ENCODE results near the gene DKK1. TPM values are rescaled to one million over a fixed set of nuclear protein-coding genes. Genes with fewer than 3 reads are reported as not detected.

DKK1 gene
- total RNA-seq, 1 donor from 2014 or later, result 6.1 TPM

DNA sequence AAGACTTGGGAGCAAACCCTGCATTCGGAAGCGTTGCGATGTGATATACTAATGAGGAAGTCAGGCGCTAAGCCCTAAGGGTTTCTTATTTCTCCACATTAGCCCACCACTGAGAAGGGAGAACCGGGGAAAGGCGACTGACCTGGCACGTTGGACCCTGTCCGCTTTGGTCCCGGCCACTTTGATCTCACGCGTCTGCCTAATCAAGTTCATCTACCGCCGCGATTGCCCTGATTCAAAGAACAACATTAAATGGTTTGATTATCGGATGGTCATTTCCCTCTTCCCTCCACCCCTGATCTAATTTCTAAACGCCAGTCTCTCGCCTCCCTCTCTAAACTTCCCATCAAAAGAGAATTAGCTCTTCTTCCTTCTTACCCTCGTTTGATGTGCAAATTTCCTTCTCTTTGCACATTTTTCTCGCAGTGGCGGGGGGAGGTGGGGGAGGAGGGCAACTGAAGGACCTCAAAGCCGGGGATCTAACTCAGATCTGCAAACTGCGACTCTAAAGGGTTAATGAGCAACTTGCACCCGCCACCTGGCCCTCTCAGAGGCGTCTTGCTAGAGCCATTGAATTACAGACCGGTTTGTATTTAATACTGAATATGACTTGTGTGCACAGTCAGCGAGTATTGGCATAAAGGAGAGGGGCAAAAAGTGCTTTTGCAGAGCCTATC is 687 bp upstream of the DKK1 start:
- no peak for DNase-seq (ENCODE audit: low read depth)
- Histone ChIP-seq H3K36me3 (ENCODE audit: control insufficient read depth, insufficient read depth, low read length) (no peaks in the 10 kb centered on the region), H3K27me3 (ENCODE audit: control insufficient read depth, insufficient read depth, low read length) (no peaks in the 10 kb centered on the region), H3K4me3 (ENCODE audit: low read depth, low read length) (peak overlapping the region; percentile 53)
- TF ChIP-seq, protein P1, sequence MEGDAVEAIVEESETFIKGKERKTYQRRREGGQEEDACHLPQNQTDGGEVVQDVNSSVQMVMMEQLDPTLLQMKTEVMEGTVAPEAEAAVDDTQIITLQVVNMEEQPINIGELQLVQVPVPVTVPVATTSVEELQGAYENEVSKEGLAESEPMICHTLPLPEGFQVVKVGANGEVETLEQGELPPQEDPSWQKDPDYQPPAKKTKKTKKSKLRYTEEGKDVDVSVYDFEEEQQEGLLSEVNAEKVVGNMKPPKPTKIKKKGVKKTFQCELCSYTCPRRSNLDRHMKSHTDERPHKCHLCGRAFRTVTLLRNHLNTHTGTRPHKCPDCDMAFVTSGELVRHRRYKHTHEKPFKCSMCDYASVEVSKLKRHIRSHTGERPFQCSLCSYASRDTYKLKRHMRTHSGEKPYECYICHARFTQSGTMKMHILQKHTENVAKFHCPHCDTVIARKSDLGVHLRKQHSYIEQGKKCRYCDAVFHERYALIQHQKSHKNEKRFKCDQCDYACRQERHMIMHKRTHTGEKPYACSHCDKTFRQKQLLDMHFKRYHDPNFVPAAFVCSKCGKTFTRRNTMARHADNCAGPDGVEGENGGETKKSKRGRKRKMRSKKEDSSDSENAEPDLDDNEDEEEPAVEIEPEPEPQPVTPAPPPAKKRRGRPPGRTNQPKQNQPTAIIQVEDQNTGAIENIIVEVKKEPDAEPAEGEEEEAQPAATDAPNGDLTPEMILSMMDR (IDR thresholded peaks at IDR 0.05; ENCODE audit: insufficient read depth, low read length, poor library complexity, severe bottlenecking), result no peak

- Histone ChIP-seq H3K27me3 (ENCODE audit: control insufficient read depth, insufficient read depth, low read length) (no peaks in the 10 kb centered on the region), H3K36me3 (ENCODE audit: control insufficient read depth, insufficient read depth, low read length) (no peaks in the 10 kb centered on the region), H3K4me3 (ENCODE audit: low read depth, low read length) (peak overlapping the region; percentile 53)
- no peak for DNase-seq (ENCODE audit: low read depth)
- TF ChIP-seq, protein P1 (IDR thresholded peaks at IDR 0.05; ENCODE audit: insufficient read depth, low read length, poor library complexity, severe bottlenecking), result no peak
These were observed 906 bp downstream of the DKK1 start for GRCh38 chr10:52314822-52315552.

DNA sequence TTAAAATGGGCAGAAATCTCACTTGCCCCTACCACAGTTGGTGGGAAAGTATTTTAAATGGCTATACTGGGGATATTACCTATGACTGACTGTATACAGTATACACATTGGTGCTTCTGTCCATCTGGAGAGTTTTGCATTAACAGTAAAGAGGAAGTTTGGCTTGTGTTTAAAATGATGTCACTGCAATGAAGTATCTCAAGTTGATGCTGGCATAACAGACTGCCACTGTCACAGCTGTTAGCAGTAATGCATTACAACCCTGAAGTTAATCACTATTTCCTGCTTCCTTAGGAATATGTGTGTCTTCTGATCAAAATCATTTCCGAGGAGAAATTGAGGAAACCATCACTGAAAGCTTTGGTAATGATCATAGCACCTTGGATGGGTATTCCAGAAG is 1.9 kb downstream of the DKK1 start:
- no peaks in the 10 kb centered on the region for H3K36me3 ChIP-seq (ENCODE audit: control insufficient read depth, insufficient read depth, low read length)
- TF ChIP-seq, protein P1 (IDR thresholded peaks at IDR 0.05; ENCODE audit: insufficient read depth, low read length, poor library complexity, severe bottlenecking), result no peak
- DNase-seq (ENCODE audit: low read depth), result no peak
- no peak overlapping the region for H3K4me3 ChIP-seq (ENCODE audit: low read depth, low read length)
- H3K27me3 ChIP-seq (ENCODE audit: control insufficient read depth, insufficient read depth, low read length), result no peaks in the 10 kb centered on the region

- H3K27me3 ChIP-seq (ENCODE audit: control insufficient read depth, insufficient read depth, low read length), result no peaks in the 10 kb centered on the region
- H3K36me3 ChIP-seq (ENCODE audit: control insufficient read depth, insufficient read depth, low read length), result no peaks in the 10 kb centered on the region
- no peak for DNase-seq (ENCODE audit: low read depth)
- H3K4me3 ChIP-seq (ENCODE audit: low read depth, low read length), result no peak overlapping the region
- TF ChIP-seq, protein P1 (IDR thresholded peaks at IDR 0.05; ENCODE audit: insufficient read depth, low read length, poor library complexity, severe bottlenecking), result no peak
These were observed 2.4 kb downstream of the DKK1 start for GRCh38 chr10:52316500-52316899.

GRCh38 chr10:52318136-52318701 is 4.1 kb downstream of the DKK1 start:
- H3K4me3 ChIP-seq (ENCODE audit: low read depth, low read length), result no peak overlapping the region
- TF ChIP-seq, protein P1 (IDR thresholded peaks at IDR 0.05; ENCODE audit: insufficient read depth, low read length, poor library complexity, severe bottlenecking), result no peak
- DNase-seq (ENCODE audit: low read depth), result no peak
- H3K36me3 ChIP-seq (ENCODE audit: control insufficient read depth, insufficient read depth, low read length), result no peaks in the 10 kb centered on the region
- no peaks in the 10 kb centered on the region for H3K27me3 ChIP-seq (ENCODE audit: control insufficient read depth, insufficient read depth, low read length)
